NCI-H2196 (cell line): Measurements from ENCODE around the gene ARHGAP15.

Experiments
- DNase-seq: peaks from one replicate; lab custom pipeline; 2025; ENCODE audit not compliant: unreplicated experiment; lab: John Stamatoyannopoulos, UW

ARHGAP15 gene

GRCh38 chr2:143392358-143392757, 263.1 kb downstream of the ARHGAP15 start:
- DNase-seq: no peak

GRCh38 chr2:143394062-143394461, 264.8 kb downstream of the ARHGAP15 start:
- DNase-seq: no peak

DNA sequence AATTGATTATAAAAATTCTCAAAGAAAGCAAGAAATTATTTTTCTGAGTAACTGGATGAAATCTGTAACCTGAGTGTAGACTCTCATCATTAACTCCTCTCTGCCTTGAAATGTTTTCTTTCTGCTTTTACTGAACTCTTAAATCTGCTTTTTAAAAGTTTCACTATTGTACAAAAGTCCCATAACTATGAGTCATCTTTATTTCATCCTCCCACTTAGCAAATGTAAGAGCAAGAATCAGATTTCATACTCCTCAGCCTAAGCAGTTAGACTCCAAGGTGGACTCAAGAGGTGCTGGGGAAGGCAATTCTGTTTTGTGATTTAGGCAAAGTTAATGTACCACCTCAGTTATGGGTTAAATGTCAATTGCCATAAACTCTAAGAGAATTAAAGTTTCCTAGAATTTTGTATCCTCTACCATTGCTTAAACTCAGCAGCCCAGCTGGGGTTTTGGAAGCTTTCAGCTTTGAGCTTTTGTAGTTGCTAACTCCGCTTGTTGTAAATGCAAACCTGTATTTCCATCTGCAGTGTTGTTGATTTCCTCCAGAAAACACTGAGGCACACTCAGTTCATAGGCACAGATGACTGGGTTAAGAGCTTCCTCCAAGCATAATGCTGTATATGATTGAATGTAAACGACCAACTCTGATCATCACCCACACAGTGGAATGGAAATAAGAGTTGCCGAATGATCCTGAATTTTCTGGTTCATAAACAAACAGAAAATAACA, 268.8 kb downstream of the ARHGAP15 start:
- DNase-seq: peak; percentile 5

DNA sequence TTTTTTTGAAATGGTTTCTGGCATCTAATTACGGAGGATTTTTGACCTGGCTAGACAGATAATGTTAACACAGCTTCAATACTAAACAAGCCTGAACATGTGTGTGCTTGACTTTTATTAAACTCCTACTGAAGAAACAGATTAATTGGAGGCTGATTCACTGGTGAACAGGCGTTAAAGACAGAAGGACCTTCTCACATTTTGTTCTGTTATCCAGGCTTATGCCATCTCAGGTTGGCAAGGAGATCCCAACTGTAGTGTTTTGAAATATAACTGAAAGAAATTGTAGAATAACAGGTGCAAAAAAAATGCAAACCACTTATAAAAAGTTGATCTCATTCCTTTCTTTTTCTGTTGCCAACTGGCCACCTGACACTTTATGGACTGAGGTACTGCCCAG, 269.6 kb downstream of the ARHGAP15 start:
- peak; percentile 30 for DNase-seq

- DNase-seq: no peak
Observed at GRCh38 chr2:143399631-143400069, 270.4 kb downstream of the ARHGAP15 start.

DNA sequence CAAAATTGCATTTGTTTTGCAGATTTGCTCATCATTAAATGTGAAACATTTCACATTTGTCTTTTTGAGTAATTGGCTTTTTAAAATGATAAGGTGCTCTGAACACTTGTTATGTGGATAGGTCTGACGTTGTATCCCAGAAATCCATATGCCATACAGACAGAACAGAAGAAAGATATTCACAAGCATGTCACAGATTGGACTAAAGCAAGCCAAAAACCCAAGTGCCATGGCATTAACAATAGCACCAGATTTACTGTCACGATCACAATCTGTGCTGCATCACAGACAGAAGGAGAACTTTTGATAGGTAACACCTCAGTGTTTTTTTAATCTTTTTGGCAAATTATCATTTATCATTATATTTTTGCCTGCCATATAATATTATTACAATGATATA, 272.6 kb downstream of the ARHGAP15 start:
- no peak for DNase-seq

DNA sequence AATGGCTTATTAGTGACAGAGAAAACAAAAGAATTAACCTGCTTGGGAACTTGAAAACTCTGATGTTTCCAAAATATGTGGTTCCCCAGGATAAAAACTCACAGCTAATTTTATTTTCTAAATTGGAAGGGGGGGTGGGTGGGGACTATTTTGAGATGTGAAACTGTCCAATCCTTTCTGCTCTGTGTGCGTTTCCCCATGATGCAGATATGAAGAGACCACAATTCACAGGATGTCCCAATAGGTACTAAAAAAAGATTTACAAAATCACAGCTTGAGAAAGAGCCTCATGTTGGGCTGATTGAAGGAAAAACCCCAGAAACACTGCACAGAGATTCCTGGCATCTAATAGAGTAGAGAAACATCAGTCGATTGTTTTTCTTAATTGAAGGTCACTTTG, 273.2 kb downstream of the ARHGAP15 start:
- DNase-seq: no peak

DNA sequence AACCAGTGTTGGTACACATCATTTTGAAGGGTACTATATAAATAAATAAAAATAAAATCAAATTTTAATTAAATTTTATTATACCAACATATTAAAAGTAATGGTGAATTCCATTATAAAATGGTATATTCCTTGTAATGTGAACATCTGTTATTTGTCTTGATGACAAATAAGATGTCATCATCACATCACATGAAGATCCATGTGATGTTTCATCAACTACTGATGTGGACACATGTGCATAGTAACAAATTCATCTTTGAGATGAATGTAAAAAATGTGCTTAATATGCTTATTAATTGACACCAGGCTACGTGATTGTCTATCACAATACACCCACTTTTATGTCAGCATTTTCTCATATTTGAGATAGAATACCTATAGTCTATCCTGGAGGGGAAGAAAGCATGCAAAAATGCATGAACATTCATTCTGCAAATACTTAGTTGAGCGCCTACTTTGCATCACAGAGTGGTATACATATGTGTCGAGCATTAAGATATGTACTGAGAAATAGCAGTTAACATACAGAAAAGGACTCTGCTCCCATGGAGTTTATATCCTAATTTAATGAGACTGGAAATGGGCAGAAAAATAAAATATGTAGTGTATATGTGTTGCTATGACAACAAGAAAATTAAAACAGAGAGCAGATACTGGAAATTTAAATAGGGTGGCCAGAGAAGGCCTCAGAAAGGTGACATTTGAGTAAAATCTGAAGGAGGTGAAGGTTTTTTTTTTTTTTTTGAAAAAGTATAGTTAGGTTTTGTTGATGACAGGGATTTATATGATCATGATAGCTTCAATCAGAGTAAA, 281.1 kb downstream of the ARHGAP15 start:
- no peak for DNase-seq

DNA sequence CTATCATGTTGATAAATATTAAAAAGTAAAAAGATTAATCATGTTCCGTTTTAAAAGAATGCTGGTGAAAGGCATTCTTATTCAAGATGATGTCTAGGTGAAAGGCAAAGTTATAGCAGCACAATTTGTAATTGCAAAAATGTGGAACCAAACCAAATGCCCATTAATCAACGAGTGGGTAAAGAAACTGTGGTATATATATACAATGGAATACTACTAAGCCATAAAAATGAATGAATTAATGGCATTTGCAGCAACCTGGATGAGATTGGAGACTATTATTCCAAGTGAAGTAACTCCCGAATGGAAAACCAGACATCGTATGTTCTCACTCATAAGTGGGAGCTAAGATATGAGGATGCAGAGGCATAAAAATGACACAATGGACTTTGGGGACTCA, 286.4 kb downstream of the ARHGAP15 start:
- no peak for DNase-seq

GRCh38 chr2:143417428-143417827, 288.2 kb downstream of the ARHGAP15 start:
- no peak for DNase-seq

DNA sequence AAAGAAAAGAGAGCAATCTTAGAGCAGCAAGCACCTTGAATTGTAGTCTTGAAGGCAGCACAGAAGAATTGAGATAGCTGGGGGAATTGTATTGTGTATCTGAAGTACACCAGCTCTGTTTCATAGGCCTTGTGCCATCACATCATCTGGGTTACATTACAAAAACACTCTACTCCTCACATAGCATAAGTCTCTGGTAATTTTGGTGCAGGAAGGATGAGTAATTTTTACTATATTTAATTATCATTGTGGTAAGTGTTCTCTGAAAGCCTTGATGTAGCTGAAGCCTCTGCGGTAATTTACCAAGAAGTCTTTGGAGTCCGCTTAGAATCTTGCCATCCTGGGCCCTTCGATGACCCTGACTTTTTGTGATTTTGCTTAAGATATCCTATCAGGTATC, 291.1 kb downstream of the ARHGAP15 start:
- no peak for DNase-seq

- no peak for DNase-seq
Observed at GRCh38 chr2:143422681-143423080, 293.5 kb downstream of the ARHGAP15 start.

- DNase-seq: no peak
Observed at GRCh38 chr2:143425896-143426295, 296.7 kb downstream of the ARHGAP15 start.

- DNase-seq: no peak
Observed at GRCh38 chr2:143426296-143426695, 297.1 kb downstream of the ARHGAP15 start.

DNA sequence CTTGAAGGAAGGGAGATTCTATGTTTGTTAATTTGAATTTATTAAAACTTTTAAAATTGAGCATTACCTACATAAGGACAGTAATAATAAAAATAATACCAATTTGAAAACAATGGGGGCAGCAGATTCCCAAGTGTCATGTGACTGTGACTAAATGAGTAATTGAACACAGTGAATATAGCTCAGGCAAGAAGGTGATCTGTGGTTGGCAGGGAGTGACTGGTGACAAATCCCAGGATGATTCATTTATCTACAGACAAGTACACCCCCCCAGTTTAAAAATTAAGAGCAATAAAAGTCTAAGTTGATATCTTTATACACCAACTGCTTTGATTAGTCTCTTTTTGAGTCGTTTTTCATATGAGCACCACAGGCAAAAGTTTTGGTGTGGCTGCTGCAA, 299.5 kb downstream of the ARHGAP15 start:
- no peak for DNase-seq

DNA sequence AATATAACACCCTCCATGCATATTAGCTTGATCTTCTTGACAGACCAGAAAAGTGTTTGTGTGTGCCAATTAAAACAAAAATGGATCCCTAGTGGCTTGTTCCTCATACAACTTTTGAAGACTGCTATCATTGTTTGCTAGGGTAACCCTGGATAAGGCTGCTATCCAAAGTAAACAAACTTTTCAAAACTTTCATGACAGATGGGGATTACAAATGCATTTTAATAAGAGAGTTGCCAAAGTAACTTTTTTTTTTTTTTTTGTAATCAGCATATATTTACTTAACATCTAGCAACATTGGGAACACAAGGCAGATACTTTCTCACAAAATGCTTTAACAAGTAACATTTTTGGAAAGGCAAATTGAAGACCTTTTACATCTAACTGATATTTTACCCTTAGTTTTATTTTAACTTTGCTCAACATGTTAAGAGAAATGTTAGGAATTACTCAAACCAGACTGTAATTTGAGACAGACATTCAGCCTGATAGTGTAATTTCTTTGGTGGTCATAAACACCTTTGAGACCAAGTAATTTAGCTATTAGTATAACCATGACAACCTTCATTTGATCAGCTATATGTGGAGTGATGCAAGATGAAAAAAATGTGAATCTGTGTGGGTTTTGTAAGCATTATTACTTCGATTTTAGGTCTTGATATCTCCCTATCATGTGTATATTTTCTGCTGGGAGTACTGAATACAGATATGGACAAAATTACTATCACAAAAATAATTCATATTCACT, 300.9 kb downstream of the ARHGAP15 start:
- no peak for DNase-seq

GRCh38 chr2:143431316-143431715, 302.1 kb downstream of the ARHGAP15 start:
- DNase-seq: no peak

- no peak for DNase-seq
Observed at GRCh38 chr2:143433251-143433650, 304.0 kb downstream of the ARHGAP15 start.

DNA sequence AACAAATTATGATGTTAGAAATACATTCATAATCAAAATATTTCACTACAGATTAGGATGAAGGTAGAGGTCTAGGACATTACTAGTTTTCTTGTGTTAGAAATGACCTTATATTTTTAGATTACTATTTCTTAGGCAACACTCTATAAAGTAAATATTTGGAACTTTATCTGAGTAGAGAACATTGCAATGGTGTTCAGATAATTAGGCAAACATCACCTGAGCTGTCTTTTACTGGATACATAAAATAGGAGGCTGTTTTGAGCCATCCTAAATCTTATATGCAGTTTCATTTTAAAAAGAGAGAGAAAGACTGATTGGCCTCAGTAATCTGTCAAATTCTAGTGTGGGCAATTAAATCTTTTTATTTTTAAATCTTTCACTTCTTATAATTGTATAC, 304.6 kb downstream of the ARHGAP15 start:
- DNase-seq: no peak

GRCh38 chr2:143434445-143434844, 305.2 kb downstream of the ARHGAP15 start:
- no peak for DNase-seq

- DNase-seq: no peak
Observed at GRCh38 chr2:143435131-143435530, 305.9 kb downstream of the ARHGAP15 start.

GRCh38 chr2:143436951-143437350, 307.7 kb downstream of the ARHGAP15 start:
- DNase-seq: no peak
